ENCODE results near the gene SLC35C1. TPM values are rescaled to one million over a fixed set of nuclear protein-coding genes. Genes with fewer than 3 reads are reported as not detected.

SLC35C1 gene
- total RNA-seq, 1 experiment from 2014 or later = 9.5 TPM

DNA sequence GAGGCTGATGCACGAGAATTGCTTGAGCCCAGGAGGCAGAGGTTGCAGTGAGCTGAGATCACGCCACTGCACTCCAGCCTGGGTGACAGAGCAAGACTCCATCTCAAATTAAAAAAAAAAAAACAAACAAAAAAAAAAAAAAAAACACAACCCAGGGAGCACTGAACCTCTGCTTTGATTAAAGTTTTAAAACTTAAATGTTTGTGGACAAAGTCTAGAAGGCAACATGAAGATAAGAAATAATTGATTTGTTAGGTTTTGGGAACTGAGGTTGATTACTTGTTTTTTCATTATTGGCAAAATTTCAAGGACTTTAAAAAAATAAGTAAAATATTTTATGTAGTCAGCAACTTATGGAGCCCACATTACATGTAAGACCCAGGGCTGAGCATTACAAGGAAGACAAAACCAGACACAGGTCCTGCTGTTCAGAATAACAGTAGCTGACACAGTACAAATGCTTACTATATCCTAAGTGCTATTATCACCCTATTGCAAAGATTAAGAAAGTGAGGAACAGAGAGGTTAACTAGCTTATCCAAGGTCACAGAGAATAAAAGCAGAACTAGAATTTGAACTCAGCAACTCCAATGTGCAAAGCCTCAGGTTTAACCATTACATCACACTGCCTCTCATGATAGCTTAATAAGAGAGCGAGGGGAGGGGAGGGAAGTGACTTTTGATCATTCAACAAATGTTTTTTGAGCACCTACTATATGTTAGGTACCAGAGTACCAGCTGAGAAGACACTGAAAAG is 40.1 kb downstream of the SLC35C1 start:
- H4K20me1 ChIP-seq (ENCODE audit: low read length) = peaks cover 8% of the 10 kb centered on the region
- H3K4me2 ChIP-seq (ENCODE audit: low read length) = no peak overlapping the region
- no peaks in the 10 kb centered on the region for H3K9me3 ChIP-seq (ENCODE audit: low read length)
- H3K4me3 ChIP-seq (ENCODE audit: low read length) = no peak overlapping the region
- peaks cover 26% of the 10 kb centered on the region for H3K79me2 ChIP-seq (ENCODE audit: low read length)
- intact Hi-C loops (cut with micrococcal nuclease) = loop anchor here (5.0 kb wide), 1 partner anchor 162 kb away; no protein-coding TSS in a partner anchor
- H3F3A ChIP-seq (ENCODE audit: low read length, unreplicated experiment) = no peaks in the 10 kb centered on the region
- TF ChIP-seq, protein P1, sequence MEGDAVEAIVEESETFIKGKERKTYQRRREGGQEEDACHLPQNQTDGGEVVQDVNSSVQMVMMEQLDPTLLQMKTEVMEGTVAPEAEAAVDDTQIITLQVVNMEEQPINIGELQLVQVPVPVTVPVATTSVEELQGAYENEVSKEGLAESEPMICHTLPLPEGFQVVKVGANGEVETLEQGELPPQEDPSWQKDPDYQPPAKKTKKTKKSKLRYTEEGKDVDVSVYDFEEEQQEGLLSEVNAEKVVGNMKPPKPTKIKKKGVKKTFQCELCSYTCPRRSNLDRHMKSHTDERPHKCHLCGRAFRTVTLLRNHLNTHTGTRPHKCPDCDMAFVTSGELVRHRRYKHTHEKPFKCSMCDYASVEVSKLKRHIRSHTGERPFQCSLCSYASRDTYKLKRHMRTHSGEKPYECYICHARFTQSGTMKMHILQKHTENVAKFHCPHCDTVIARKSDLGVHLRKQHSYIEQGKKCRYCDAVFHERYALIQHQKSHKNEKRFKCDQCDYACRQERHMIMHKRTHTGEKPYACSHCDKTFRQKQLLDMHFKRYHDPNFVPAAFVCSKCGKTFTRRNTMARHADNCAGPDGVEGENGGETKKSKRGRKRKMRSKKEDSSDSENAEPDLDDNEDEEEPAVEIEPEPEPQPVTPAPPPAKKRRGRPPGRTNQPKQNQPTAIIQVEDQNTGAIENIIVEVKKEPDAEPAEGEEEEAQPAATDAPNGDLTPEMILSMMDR (conservative IDR thresholded peaks at IDR 0.05; ENCODE audit: low read depth, low read length) = no peak
- TF ChIP-seq EZH2 (IDR thresholded peaks at IDR 0.05; ENCODE audit: low read length, unreplicated experiment) (no peak), EZH2phosphoT487 (IDR thresholded peaks at IDR 0.05; ENCODE audit: borderline replicate concordance, low read length) (no peak)
- BruUV-seq (replicated peaks) = no TSS peak
- no peaks in the 10 kb centered on the region for H3K9me2 ChIP-seq (replicated peaks; ENCODE audit: low read length)
- DNase-seq (no peak), ATAC-seq (no peak)
- H3K27ac ChIP-seq (ENCODE audit: low read length) = no peak overlapping the region
- no peaks in the 10 kb centered on the region for H3K27me3 ChIP-seq (ENCODE audit: low read length)
- no peak overlapping the region for H2AFZ ChIP-seq (ENCODE audit: low read length)
- ChIA-PET POLR2A (ENCODE audit: unreplicated experiment) (no interaction called here), CTCF (no interaction called here)
- H3K36me3 ChIP-seq (ENCODE audit: low read depth, low read length) = no peaks in the 10 kb centered on the region
- H3K4me1 ChIP-seq (ENCODE audit: insufficient read depth, low read length) = peaks cover 23% of the 10 kb centered on the region
- H3K9ac ChIP-seq (ENCODE audit: low read length) = no peak overlapping the region

DNA sequence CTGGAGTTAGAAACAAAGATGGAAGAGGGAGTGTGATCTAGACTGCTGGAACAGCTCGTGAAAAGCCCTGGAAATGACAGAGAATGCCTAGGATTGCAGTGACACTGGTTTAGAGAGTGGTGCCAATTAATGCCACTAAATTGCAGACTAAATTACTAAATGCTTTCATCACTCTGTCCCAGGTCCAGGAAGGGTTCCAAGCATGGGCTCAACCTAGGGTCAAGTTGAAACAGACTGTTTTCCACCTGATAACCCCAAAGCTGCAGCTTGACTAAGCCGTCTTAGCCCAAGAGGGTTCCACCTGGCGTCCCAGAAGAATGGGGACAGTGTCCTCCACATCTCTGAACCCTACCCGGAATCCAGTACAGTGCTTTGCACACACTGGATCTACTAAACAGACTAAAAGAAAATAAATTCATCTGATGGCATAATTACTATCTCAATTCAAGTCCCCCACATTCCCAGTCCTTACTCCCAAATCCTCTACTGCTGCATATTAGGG is 41.3 kb downstream of the SLC35C1 start:
- POLR2A ChIA-PET (ENCODE audit: unreplicated experiment) = no interaction called here
- no peaks in the 10 kb centered on the region for H3F3A ChIP-seq (ENCODE audit: low read length, unreplicated experiment)
- no peaks in the 10 kb centered on the region for H3K9me3 ChIP-seq (ENCODE audit: low read length)
- no peak overlapping the region for H3K9ac ChIP-seq (ENCODE audit: low read length)
- peaks cover 23% of the 10 kb centered on the region for H3K4me1 ChIP-seq (ENCODE audit: insufficient read depth, low read length)
- CTCF ChIA-PET = no interaction called here
- no peak overlapping the region for H3K4me3 ChIP-seq (ENCODE audit: low read length)
- H2AFZ ChIP-seq (ENCODE audit: low read length) = no peak overlapping the region
- H3K36me3 ChIP-seq (ENCODE audit: low read depth, low read length) = no peaks in the 10 kb centered on the region
- H3K4me2 ChIP-seq (ENCODE audit: low read length) = no peak overlapping the region
- intact Hi-C loops (cut with micrococcal nuclease) = no loop called here
- DNase-seq = no peak
- peaks cover 38% of the 10 kb centered on the region for H3K79me2 ChIP-seq (ENCODE audit: low read length)
- no TSS peak for BruUV-seq (replicated peaks)
- TF ChIP-seq EZH2 (IDR thresholded peaks at IDR 0.05; ENCODE audit: low read length, unreplicated experiment) (no peak), EZH2phosphoT487 (IDR thresholded peaks at IDR 0.05; ENCODE audit: borderline replicate concordance, low read length) (no peak)
- TF ChIP-seq, protein P1 (conservative IDR thresholded peaks at IDR 0.05; ENCODE audit: low read depth, low read length) = no peak
- no peak for ATAC-seq
- H3K27me3 ChIP-seq (ENCODE audit: low read length) = no peaks in the 10 kb centered on the region
- H4K20me1 ChIP-seq (ENCODE audit: low read length) = peaks cover 8% of the 10 kb centered on the region
- no peak overlapping the region for H3K27ac ChIP-seq (ENCODE audit: low read length)
- H3K9me2 ChIP-seq (replicated peaks; ENCODE audit: low read length) = no peaks in the 10 kb centered on the region
